GM12873 (cell line): ENCODE measurements around the gene BTBD9.

Experiments
- CTCF ChIP-seq: IDR thresholded peaks from 2 replicates; pipeline ENCODE4 v1.5.1; 2012; ENCODE audit warnings: low read depth, mild to moderate bottlenecking, moderate library complexity, low read length, control low read depth; ENCODE audit not compliant: insufficient read depth; ENCODE audit errors: missing control alignments

BTBD9 gene

GRCh38 chr6:38320358-38320757 lies 319.4 kb downstream of the BTBD9 start:
- no peak for TF ChIP-seq CTCF

- no peak for TF ChIP-seq CTCF
Measured at GRCh38 chr6:38319256-38320212, 320.2 kb downstream of the BTBD9 start.

GRCh38 chr6:38316099-38316868 lies 323.4 kb downstream of the BTBD9 start:
- TF ChIP-seq CTCF, result no peak

GRCh38 chr6:38311201-38311600 lies 328.5 kb downstream of the BTBD9 start:
- TF ChIP-seq CTCF, result no peak

DNA sequence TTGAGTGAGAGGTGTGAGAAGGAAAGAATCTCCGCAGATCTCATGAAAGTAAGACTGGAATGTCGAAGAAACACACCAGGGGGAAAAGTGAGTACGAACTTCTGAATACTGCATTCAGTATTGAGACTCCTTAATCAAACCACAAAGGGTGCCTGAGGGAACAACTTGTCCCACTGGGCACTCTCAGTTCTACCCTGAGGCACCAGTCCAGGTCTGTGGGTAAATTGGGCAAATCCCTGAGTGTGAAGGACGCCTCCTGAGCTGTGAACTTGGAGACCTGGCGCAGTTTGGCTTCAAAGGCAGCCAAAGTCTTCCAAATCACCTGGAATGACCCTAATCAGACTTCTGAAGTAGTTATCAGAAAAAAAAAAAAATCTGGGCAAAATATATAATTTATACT lies 329.7 kb downstream of the BTBD9 start:
- TF ChIP-seq CTCF, result no peak

DNA sequence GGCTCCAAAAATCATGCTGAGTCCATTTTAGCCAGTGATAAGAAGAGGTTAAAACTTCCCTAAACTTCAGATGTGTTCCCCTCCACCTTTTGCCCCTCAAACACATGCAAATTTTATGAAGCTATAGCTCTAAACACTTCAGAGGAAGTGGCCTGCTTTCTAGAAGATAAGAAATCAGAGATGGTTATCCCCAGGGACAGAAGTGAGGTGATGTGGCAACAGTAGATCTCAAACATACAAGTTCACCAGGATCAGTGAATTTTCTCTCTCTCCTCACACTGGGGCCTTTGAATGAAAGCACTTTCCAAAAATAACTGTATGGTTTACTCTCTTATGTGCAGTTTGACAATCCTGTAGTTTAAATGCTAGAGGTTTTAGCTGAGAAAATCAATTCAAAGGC lies 332.0 kb downstream of the BTBD9 start:
- no peak for TF ChIP-seq CTCF

DNA sequence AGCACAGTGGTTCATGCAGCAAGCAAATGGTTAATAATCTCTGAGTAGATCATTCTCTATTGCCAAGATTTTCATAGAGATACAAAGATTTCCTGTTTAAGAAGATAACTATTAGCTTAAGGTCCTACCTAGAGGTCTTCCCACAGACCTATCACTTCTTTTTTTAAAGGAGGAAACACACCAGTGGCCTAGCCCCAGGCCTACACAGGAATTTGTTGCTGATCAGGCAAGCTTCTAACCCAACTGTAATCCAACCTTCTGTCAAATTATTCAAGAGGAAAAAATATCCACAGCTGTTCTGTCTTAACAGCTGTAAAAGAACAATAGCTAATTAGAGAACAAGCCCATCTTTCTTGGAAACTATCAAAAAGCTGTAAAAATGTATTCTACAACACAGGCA lies 332.8 kb downstream of the BTBD9 start:
- TF ChIP-seq CTCF, result no peak
